Mammary epithelial cell (primary cell): Measurements from ENCODE around the gene UBE4A.

Experiments used
- EZH2 ChIP-seq: IDR thresholded peaks from 2 replicates; pipeline ENCODE4 v1.6.1; 2012; ENCODE audit warnings: low read length, inconsistent platforms, borderline replicate concordance
- TF ChIP-seq, protein P1 (sequence below), 2 donors: IDR thresholded peaks in 1 of 2; conservative IDR thresholded peaks in 1 of 2; 2 replicates each; pipeline ENCODE4 v1.5.1; 2011 to 2012; ENCODE audit warnings: inconsistent platforms in 2 of 2, low read length in 2 of 2, mild to moderate bottlenecking in 2 of 2, control low read depth in 1 of 2, low read depth in 1 of 2; ENCODE audit not compliant: insufficient read depth in 1 of 2; ENCODE audit errors: extremely low read depth in 1 of 2

DNA sequence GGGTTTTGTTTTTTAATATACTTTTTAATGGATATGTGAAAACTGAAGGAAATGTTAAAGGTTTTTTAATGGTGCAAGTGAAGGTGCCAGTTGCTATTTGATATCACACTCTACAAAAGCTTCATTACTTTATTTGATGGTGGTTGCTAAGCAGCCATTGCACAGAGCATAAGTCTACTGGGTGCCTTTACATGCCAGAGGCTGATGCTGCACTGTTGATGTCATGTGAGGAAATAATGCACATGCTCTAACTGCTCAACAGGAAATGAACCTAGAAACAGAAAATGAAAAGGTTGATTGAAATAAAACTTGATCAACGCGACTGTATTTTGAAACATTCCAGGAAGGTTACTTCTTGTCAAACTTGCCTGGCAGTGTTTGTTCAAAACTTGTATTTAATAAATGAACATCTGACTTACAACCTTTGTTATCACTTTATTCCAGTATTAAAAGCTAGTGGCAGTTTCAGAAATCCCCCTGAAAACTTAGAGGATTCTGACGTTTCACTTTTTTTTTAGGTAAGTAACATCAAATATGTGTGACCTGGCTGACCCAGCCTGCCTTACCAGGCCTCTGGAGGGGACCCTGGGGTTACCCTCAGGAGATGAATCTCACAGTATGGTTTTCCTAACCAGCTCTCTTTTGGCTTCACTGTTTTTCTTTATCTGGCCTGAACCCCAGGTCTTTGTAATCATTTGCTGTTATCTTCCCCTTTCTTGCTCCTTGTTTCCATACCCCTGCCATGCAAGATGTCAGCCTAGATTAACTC, 39.6 kb downstream of the UBE4A start:
- no peak for TF ChIP-seq EZH2
- TF ChIP-seq, protein P1, sequence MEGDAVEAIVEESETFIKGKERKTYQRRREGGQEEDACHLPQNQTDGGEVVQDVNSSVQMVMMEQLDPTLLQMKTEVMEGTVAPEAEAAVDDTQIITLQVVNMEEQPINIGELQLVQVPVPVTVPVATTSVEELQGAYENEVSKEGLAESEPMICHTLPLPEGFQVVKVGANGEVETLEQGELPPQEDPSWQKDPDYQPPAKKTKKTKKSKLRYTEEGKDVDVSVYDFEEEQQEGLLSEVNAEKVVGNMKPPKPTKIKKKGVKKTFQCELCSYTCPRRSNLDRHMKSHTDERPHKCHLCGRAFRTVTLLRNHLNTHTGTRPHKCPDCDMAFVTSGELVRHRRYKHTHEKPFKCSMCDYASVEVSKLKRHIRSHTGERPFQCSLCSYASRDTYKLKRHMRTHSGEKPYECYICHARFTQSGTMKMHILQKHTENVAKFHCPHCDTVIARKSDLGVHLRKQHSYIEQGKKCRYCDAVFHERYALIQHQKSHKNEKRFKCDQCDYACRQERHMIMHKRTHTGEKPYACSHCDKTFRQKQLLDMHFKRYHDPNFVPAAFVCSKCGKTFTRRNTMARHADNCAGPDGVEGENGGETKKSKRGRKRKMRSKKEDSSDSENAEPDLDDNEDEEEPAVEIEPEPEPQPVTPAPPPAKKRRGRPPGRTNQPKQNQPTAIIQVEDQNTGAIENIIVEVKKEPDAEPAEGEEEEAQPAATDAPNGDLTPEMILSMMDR (conservative IDR thresholded peaks at IDR 0.05 in 1 of 2, IDR thresholded peaks at IDR 0.05 in 1 of 2; ENCODE audit: extremely low read depth in 1 of 2, insufficient read depth in 1 of 2, low read depth in 1 of 2, low read length in 2 of 2), result no peak
